B cell (primary cell): ENCODE results near the gene JAML. TPM values are rescaled to one million over a fixed set of nuclear protein-coding genes. Genes with fewer than 3 reads are reported as not detected.

Experiments used
- ATAC-seq: fragments of 200-7000 bp; cut with Tn5 transposase; one replicate; pipeline ENCODE4 v1.10.0; 2021; ENCODE audit warnings: low read depth, mild to moderate bottlenecking, moderate number of reproducible peaks, moderate library complexity
- CTCF ChIA-PET: fragments of 350-600 bp; sonication (Branson Sonifier 250); formaldehyde crosslinking; loops from one replicate; lab custom pipeline; 2021; ENCODE audit warnings: antibody characterized with exemption, inconsistent platforms; lab: Charles Lee
- POLR2A ChIA-PET: fragments of 350-600 bp; sonication (Branson Sonifier 250); formaldehyde crosslinking; loops from one replicate; lab custom pipeline; 2021; ENCODE audit warnings: antibody characterized with exemption; lab: Charles Lee
- DNase-seq: peaks from one replicate; pipeline ENCODE4 v3.0.0; 2013
- H2AFZ ChIP-seq: 2 replicates; pipeline ENCODE4 v1.6.1; 2012; ENCODE audit warnings: mild to moderate bottlenecking, low read depth, low read length; ENCODE audit not compliant: insufficient read depth, poor library complexity, severe bottlenecking
- H3K27ac ChIP-seq, 2 donors: 1 replicate in 1 of 2; 2 replicates in 1 of 2; pipeline ENCODE4 v1.5.1; 2012 to 2013; ENCODE audit warnings: low read length in 2 of 2, mild to moderate bottlenecking in 2 of 2, moderate library complexity in 1 of 2
- H3K27me3 ChIP-seq, 4 experiments: fragments of 200-600 bp in 1 of 4; sonication (generic) in 1 of 4; replicated peaks in 1 of 4; 1 replicate in 2 of 4; 2 replicates in 2 of 4; pipeline versions ENCODE4 v1.6.1 to v1.7.0; 2013 to 2016; ENCODE audit warnings: low read length in 3 of 4, mild to moderate bottlenecking in 2 of 4, mixed read lengths in 1 of 4, moderate library complexity in 1 of 4; ENCODE audit not compliant: insufficient read depth in 4 of 4, control insufficient read depth in 3 of 4; ENCODE audit errors: control extremely low read depth in 1 of 4
- H3K36me3 ChIP-seq, 2 experiments: replicated peaks in 1 of 2; 1 replicate in 1 of 2; 2 replicates in 1 of 2; pipeline versions ENCODE4 v1.6.1 to v1.7.1; 2013; ENCODE audit warnings: low read length in 1 of 2; ENCODE audit not compliant: insufficient read depth in 2 of 2, control insufficient read depth in 1 of 2; ENCODE audit errors: control extremely low read depth in 1 of 2, extremely low read depth in 1 of 2
- H3K4me1 ChIP-seq, 2 donors: fragments of 200-600 bp in 1 of 2; sonication (generic) in 1 of 2; 1 replicate in 1 of 2; 2 replicates in 1 of 2; pipeline versions ENCODE4 v1.5.1 to v1.6.1; 2013 to 2017; ENCODE audit warnings: low read length in 2 of 2; ENCODE audit not compliant: control insufficient read depth in 2 of 2, insufficient read depth in 2 of 2
- H3K4me2 ChIP-seq: replicated peaks from 2 replicates; pipeline ENCODE3; 2012; ENCODE audit warnings: mild to moderate bottlenecking, low read depth, low read length; ENCODE audit not compliant: poor library complexity, severe bottlenecking
- H3K4me3 ChIP-seq, 5 experiments: fragments of 200-600 bp in 1 of 5; sonication (generic) in 1 of 5; 1 replicate in 3 of 5; 2 replicates in 2 of 5; pipeline versions ENCODE4 v1.5.1 to v1.7.0; 2011 to 2016; ENCODE audit warnings: low read length in 4 of 5, mild to moderate bottlenecking in 4 of 5, low read depth in 2 of 5, control low read depth in 1 of 5, moderate library complexity in 1 of 5; ENCODE audit not compliant: insufficient read depth in 1 of 5; ENCODE audit errors: control extremely low read depth in 1 of 5, extremely low read depth in 1 of 5
- H3K79me2 ChIP-seq: fragments of 200-600 bp; sonication (generic); one replicate; pipeline ENCODE4 v1.6.0; 2016; ENCODE audit warnings: low read length; ENCODE audit not compliant: control insufficient read depth, insufficient read depth
- H3K9ac ChIP-seq: fragments of 200-600 bp; sonication (generic); 2 replicates; pipeline ENCODE4 v1.6.1; 2017; ENCODE audit warnings: mild to moderate bottlenecking, low read length, moderate library complexity
- H3K9me3 ChIP-seq, 3 donors: one replicate each; pipeline versions ENCODE4 v1.6.1 to v1.7.1; 2013; ENCODE audit warnings: low read length in 2 of 3; ENCODE audit not compliant: control insufficient read depth in 2 of 3, insufficient read depth in 1 of 3; ENCODE audit errors: control extremely low read depth in 1 of 3
- H4K20me1 ChIP-seq: 2 replicates; pipeline ENCODE4 v1.6.0; 2012; ENCODE audit warnings: mild to moderate bottlenecking, low read length; ENCODE audit not compliant: insufficient read depth, control insufficient read depth, poor library complexity, severe bottlenecking
- H3K27ac Mint-ChIP-seq: one replicate; pipeline ENCODE4 v1.8.0; 2021; ENCODE audit warnings: mixed read lengths
- H3K27me3 Mint-ChIP-seq: one replicate; pipeline ENCODE4 v1.8.0; 2021; ENCODE audit warnings: mixed read lengths
- H3K4me1 Mint-ChIP-seq: one replicate; pipeline ENCODE4 v1.8.0; 2021; ENCODE audit warnings: mixed read lengths
- H3K4me3 Mint-ChIP-seq: one replicate; pipeline ENCODE4 v1.8.0; 2021; ENCODE audit warnings: mixed read lengths
- H3K9me3 Mint-ChIP-seq: one replicate; pipeline ENCODE4 v1.8.0; 2022; ENCODE audit warnings: mixed read lengths; ENCODE audit not compliant: insufficient read depth
- EZH2 ChIP-seq: IDR thresholded peaks from 2 replicates; pipeline ENCODE4 v1.6.1; 2012; ENCODE audit warnings: borderline replicate concordance, low read depth, mild to moderate bottlenecking, moderate library complexity, low read length; ENCODE audit not compliant: insufficient read depth, poor library complexity, severe bottlenecking
- WGBS: methylation state at CpG from one replicate; pipeline ENCODE4 v1.1.5; 2013; ENCODE audit warnings: missing lambda C conversion rate; ENCODE audit not compliant: insufficient coverage; 5-methylcytosine and 5-hydroxymethylcytosine counted together
- intact Hi-C: fragments of 100-400 bp; cut with micrococcal nuclease; formaldehyde crosslinking; loops from one replicate; pipeline ENCODE4 v1.10.0; 2022
- polyA plus RNA-seq: library from polyadenylated mRNA; depleted of rRNA; stranded (reverse); fragments of >200 nt; gene quantifications from 2 replicates; pipeline ENCODE4 v1.2.3, GENCODE V29; 2012
- total RNA-seq, 2 donors: library from RNA; stranded (reverse); fragments of 120-200 nt in 1 of 2; gene quantifications; 1 replicate in 1 of 2; 2 replicates in 1 of 2; pipeline versions ENCODE4 v1.2.3 to v1.2.4, GENCODE V29; 2013 to 2022
- TF ChIP-seq, protein P1 (sequence below): fragments of 200-600 bp; IDR thresholded peaks from one replicate; pipeline ENCODE4 v1.8.0; 2022; ENCODE audit warnings: antibody characterized with exemption, mild to moderate bottlenecking

The JAML gene
- total and polyA plus RNA-seq, 2 donors (not counting 1 experiment from before 2014, with no cell fraction given) = 1.0 to 9.6 TPM

DNA sequence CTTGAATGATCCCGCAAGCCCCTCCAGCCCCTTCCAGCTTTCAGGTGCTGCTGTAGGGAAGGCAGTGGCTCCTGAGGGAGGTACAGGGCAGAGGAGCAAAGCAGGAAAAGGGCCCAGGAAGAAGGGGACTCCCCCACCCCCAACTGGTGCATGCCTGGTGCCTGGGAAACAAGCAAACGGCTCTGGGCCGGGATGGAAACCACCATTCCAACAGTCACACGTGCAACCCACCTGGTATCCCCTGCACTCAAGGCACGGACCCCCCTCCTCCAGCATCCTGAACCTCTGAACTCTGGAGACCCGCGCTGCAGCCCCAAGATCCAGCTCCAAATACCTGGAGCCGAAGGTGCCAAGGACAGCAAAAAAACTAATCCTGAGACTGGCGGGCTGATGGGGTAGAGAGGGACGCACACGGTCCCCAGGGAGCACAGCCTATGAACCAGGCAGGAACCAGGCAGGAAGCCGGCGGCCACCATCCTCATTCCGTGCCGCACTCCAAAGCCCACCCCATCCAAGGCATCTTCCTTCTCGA, 72.7 kb downstream of the JAML start:
- Mint-ChIP-seq H3K4me1 (peaks cover 9% of the 10 kb centered on the region), H3K27me3 (peaks cover 67% of the 10 kb centered on the region), H3K9me3 (no peaks in the 10 kb centered on the region), H3K27ac (no peak overlapping the region), H3K4me3 (no peak overlapping the region)
- intact Hi-C loops = no loop called here
- ATAC-seq (no peak), DNase-seq (no peak)
- TF ChIP-seq, protein P1, sequence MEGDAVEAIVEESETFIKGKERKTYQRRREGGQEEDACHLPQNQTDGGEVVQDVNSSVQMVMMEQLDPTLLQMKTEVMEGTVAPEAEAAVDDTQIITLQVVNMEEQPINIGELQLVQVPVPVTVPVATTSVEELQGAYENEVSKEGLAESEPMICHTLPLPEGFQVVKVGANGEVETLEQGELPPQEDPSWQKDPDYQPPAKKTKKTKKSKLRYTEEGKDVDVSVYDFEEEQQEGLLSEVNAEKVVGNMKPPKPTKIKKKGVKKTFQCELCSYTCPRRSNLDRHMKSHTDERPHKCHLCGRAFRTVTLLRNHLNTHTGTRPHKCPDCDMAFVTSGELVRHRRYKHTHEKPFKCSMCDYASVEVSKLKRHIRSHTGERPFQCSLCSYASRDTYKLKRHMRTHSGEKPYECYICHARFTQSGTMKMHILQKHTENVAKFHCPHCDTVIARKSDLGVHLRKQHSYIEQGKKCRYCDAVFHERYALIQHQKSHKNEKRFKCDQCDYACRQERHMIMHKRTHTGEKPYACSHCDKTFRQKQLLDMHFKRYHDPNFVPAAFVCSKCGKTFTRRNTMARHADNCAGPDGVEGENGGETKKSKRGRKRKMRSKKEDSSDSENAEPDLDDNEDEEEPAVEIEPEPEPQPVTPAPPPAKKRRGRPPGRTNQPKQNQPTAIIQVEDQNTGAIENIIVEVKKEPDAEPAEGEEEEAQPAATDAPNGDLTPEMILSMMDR = no peak
- no peak for TF ChIP-seq EZH2
- H3K9me3 ChIP-seq = peaks cover 0 to 6% (median 0%) of the 10 kb centered on the region in 3 donors
- H3K4me2 ChIP-seq = peak overlapping the region; percentile 68
- no peak overlapping the region for H3K4me3 ChIP-seq
- H3K27me3 ChIP-seq = peaks cover 0 to 82% (median 35%) of the 10 kb centered on the region in 4 experiments
- H2AFZ ChIP-seq = no peak overlapping the region
- no peaks in the 10 kb centered on the region for H3K36me3 ChIP-seq
- no peaks in the 10 kb centered on the region for H4K20me1 ChIP-seq
- H3K9ac ChIP-seq = no peak overlapping the region
- no peak overlapping the region for H3K27ac ChIP-seq
- H3K79me2 ChIP-seq = no peaks in the 10 kb centered on the region
- WGBS = 52% methylated on average over 9 of the region's 16 CpGs
- H3K4me1 ChIP-seq = peaks cover 11 to 12% of the 10 kb centered on the region in 2 donors
- ChIA-PET CTCF (no interaction called here), POLR2A (no interaction called here)

DNA sequence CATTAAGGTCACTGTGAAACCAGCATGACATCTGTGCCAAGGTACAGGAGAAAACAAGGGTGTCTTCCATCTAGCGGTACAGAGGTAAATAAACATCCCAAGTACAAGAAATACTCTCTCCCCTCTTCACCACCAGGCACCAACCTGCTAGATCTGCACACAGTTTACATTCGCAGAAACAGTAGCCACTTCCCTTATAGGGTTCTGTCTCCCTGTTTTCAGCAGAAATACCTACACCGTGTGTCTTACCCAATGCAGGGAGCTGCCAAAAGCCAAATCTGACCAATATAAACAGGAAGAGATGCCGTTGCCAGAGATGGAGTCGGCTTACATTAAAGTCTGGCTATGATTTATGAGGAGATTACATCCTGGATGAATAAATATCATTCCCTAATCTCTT, 73.4 kb downstream of the JAML start:
- Histone ChIP-seq H3K27ac (no peak overlapping the region), H3K27me3 (peaks cover 0 to 82% (median 36%) of the 10 kb centered on the region in 4 experiments), H3K4me1 (peaks cover 11 to 12% of the 10 kb centered on the region in 2 donors), H3K36me3 (no peaks in the 10 kb centered on the region), H3K79me2 (no peaks in the 10 kb centered on the region), H4K20me1 (no peaks in the 10 kb centered on the region), H3K4me2 (no peak overlapping the region), H3K9ac (no peak overlapping the region), H3K9me3 (peaks cover 0 to 4% (median 0%) of the 10 kb centered on the region in 3 donors), H3K4me3 (no peak overlapping the region), H2AFZ (no peak overlapping the region)
- CTCF ChIA-PET = no interaction called here
- 71% methylated on average over 3 of the region's 5 CpGs for WGBS
- Mint-ChIP-seq H3K9me3 (no peaks in the 10 kb centered on the region), H3K27me3 (peaks cover 64% of the 10 kb centered on the region), H3K27ac (no peak overlapping the region), H3K4me1 (peaks cover 10% of the 10 kb centered on the region), H3K4me3 (no peak overlapping the region)
- intact Hi-C loops = no loop called here
- ATAC-seq (no peak), DNase-seq (no peak)
- POLR2A ChIA-PET = no interaction called here
- TF ChIP-seq, protein P1 = no peak
- TF ChIP-seq EZH2 = no peak
